Brain microvascular endothelial cell (primary cell): ENCODE data around the gene PCSK1.

Source experiments
- DNase-seq: peaks from one replicate; pipeline ENCODE4 v3.0.0-alpha.2; 2020
- H3K27ac ChIP-seq: fragments of 250-450 bp; sonication (Bioruptor Pico); 2 replicates; pipeline ENCODE4 v1.5.1; 2020; ENCODE audit warnings: mild to moderate bottlenecking, moderate library complexity
- H3K27me3 ChIP-seq: fragments of 250-450 bp; sonication (Bioruptor Pico); replicated peaks from 2 replicates; pipeline ENCODE4 v1.5.1; 2020; ENCODE audit warnings: mild to moderate bottlenecking
- H3K36me3 ChIP-seq: fragments of 250-450 bp; sonication (Bioruptor Pico); replicated peaks from 2 replicates; pipeline ENCODE4 v1.5.1; 2020; ENCODE audit warnings: mild to moderate bottlenecking
- H3K4me3 ChIP-seq: 2 replicates; pipeline ENCODE4 v1.5.1; 2011; ENCODE audit warnings: low read depth, mild to moderate bottlenecking, control low read depth, low read length, moderate library complexity
- in situ Hi-C: cut with HindIII; loops from 2 replicates; pipeline ENCODE4 v1.10.0; 2017; ENCODE audit warnings: low sequenced_read_pairs, low pct_ligation_motif_present
- TF ChIP-seq, protein P1 (sequence below): IDR thresholded peaks from 2 replicates; pipeline ENCODE4 v1.5.1; 2011; ENCODE audit warnings: low read depth, mild to moderate bottlenecking, moderate library complexity, low read length, control low read depth, inconsistent platforms; ENCODE audit errors: missing control alignments

The PCSK1 gene

DNA sequence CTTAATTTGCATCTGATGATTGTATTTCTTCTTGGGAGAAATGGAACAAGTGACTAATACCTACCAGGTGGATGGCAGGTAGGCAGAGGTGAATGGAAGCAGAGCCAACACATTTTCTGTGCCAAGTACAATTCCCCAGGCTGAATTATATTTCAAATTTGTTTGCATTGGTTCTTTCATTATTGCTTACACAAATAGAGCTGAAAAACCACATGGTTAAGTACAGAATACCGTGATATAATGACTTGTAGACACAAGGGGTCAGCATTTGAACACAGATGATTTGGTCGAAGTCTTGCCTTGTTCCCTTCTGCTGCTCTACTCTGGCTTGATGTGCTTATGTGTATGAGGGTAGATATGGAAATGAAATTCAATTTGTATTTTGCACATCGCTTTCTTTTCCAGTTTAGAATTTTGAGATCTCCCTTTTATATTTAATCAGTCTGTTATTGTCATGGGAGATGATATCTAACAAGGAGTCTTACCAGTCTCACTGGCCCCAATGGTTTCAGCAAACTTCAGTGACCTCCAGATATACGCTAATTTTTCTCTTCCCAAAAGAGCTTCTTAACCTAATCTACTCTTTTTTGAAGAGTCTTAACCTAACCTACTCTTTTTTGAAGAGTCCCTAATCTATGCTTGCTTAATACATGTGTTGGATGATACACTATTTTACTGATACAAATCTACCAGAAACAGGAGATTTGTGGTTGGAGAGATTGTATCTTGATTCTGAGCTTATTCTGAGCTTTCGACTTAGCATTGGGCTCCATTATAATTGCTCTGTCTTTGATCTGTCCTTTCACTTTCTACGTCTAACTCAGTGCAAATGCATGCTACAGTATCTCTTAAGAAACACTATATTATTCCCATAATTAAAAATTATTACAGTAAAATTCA lies 88.1 kb downstream of the PCSK1 start:
- peak; percentile 81 for DNase-seq
- no peak overlapping the region for H3K4me3 ChIP-seq
- in situ Hi-C loops, result loop anchor here (25.0 kb wide), 1 partner anchor 267 kb away; no protein-coding TSS in a partner anchor
- H3K36me3 ChIP-seq, result no peaks in the 10 kb centered on the region
- TF ChIP-seq, protein P1, sequence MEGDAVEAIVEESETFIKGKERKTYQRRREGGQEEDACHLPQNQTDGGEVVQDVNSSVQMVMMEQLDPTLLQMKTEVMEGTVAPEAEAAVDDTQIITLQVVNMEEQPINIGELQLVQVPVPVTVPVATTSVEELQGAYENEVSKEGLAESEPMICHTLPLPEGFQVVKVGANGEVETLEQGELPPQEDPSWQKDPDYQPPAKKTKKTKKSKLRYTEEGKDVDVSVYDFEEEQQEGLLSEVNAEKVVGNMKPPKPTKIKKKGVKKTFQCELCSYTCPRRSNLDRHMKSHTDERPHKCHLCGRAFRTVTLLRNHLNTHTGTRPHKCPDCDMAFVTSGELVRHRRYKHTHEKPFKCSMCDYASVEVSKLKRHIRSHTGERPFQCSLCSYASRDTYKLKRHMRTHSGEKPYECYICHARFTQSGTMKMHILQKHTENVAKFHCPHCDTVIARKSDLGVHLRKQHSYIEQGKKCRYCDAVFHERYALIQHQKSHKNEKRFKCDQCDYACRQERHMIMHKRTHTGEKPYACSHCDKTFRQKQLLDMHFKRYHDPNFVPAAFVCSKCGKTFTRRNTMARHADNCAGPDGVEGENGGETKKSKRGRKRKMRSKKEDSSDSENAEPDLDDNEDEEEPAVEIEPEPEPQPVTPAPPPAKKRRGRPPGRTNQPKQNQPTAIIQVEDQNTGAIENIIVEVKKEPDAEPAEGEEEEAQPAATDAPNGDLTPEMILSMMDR, result peak; percentile 62
- H3K27ac ChIP-seq, result no peak overlapping the region
- H3K27me3 ChIP-seq, result no peaks in the 10 kb centered on the region

DNA sequence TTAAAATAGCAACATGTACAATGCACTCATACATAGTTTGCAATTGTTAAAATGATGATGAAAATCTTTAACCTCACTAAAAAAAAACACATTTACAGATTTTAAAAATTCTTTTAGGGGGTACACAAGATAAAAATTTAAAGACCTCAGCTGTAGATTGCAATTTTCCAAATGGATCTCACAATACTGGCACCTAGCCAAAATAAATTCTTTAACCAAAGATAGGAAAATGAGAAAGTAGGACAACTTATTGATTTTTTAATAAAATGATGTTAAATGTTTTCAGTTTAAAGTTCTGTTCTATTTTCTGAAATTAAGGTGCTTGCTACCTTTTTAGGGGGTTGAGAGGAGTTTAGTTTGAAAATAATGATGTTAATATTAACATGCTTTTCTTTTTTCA lies 90.0 kb downstream of the PCSK1 start:
- Histone ChIP-seq H3K36me3 (no peaks in the 10 kb centered on the region), H3K4me3 (no peak overlapping the region), H3K27me3 (no peaks in the 10 kb centered on the region), H3K27ac (no peak overlapping the region)
- DNase-seq, result no peak
- TF ChIP-seq, protein P1, result no peak
- in situ Hi-C loops, result loop anchor here (25.0 kb wide), 1 partner anchor 269 kb away; no protein-coding TSS in a partner anchor

DNA sequence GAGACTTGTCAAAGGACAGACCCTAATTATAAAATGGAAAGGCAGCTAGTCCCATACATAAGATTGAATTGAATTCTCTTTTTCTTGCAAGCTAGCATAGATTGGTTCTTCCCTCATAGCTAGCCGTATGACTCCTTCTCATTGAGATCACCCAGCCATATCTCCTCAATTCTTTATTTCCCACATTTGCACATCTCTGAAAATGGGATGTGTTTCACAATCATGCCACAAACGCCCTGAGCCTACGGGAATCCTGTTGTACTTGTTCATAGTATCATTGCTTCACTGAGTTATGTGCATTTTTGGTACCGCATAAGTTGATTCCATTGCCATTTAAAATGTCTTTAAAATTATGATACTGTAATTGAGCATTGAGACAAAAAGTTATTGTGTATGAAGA lies 90.5 kb downstream of the PCSK1 start:
- TF ChIP-seq, protein P1, result no peak
- Histone ChIP-seq H3K27me3 (no peaks in the 10 kb centered on the region), H3K36me3 (no peaks in the 10 kb centered on the region), H3K27ac (no peak overlapping the region), H3K4me3 (no peak overlapping the region)
- in situ Hi-C loops, result loop anchor here (25.0 kb wide), 1 partner anchor 270 kb away; no protein-coding TSS in a partner anchor
- no peak for DNase-seq
